GM12874 (cell line): ENCODE results near the gene KIF5A.

Source experiments
- CTCF ChIP-seq: IDR thresholded peaks from 2 replicates; pipeline ENCODE4 v1.5.1; 2011; ENCODE audit warnings: low read depth, mild to moderate bottlenecking, control low read depth, low read length, moderate library complexity; ENCODE audit not compliant: insufficient read depth

The KIF5A gene

GRCh38 chr12:57549909-57550640 lies at the start of gene KIF5A:
Gene KIF5A (plus strand): TSS chr12:57550044. CDS start chr12:57550272, 228 bp downstream.
- peak; percentile 15; the same call in 1 of the 2 replicates for TF ChIP-seq CTCF

- no peak for TF ChIP-seq CTCF
Observed at GRCh38 chr12:57500213-57500612, 49.6 kb upstream of the KIF5A start.

- TF ChIP-seq CTCF = no peak
Observed at GRCh38 chr12:57511161-57511560, 38.7 kb upstream of the KIF5A start.

- TF ChIP-seq CTCF = no peak
Observed at GRCh38 chr12:57511588-57512325, 38.1 kb upstream of the KIF5A start.

- no peak for TF ChIP-seq CTCF
Observed at GRCh38 chr12:57512665-57513064, 37.2 kb upstream of the KIF5A start.

GRCh38 chr12:57513266-57513665 lies 36.6 kb upstream of the KIF5A start:
- TF ChIP-seq CTCF = no peak

- no peak for TF ChIP-seq CTCF
Observed at GRCh38 chr12:57514720-57515407, 35.0 kb upstream of the KIF5A start.
